Lung (tissue), 12 donors: ENCODE results near the gene SUGP1. TPM values are rescaled to one million over a fixed set of nuclear protein-coding genes. Genes with fewer than 3 reads are reported as not detected.

ENCODE experiments used
- ATAC-seq: fragments of 200-7000 bp; cut with Tn5 transposase; one replicate; pipeline ENCODE4 v1.9.1; 2020; ENCODE audit warnings: moderate number of reproducible peaks; ENCODE audit not compliant: insufficient read depth, low FRiP score
- DNase-seq, 3 donors: peaks; one replicate each; pipeline ENCODE4 v3.0.0-alpha.2; 2013 to 2017
- H3K27ac ChIP-seq, 2 donors: one replicate each; pipeline ENCODE4 v1.5.1; 2013; ENCODE audit warnings: mild to moderate bottlenecking in 2 of 2, moderate library complexity in 2 of 2, control low read depth in 1 of 2, inconsistent platforms in 1 of 2, low read depth in 1 of 2, low read length in 1 of 2
- H3K27me3 ChIP-seq, 3 donors: one replicate each; pipeline ENCODE4 v1.5.1; 2013; ENCODE audit warnings: low read length in 2 of 3; ENCODE audit not compliant: control insufficient read depth in 3 of 3, insufficient read depth in 3 of 3
- H3K36me3 ChIP-seq, 4 donors: one replicate each; pipeline ENCODE4 v1.5.1; 2013; ENCODE audit warnings: low read length in 4 of 4, mild to moderate bottlenecking in 1 of 4, moderate library complexity in 1 of 4; ENCODE audit not compliant: control insufficient read depth in 4 of 4, insufficient read depth in 4 of 4
- H3K4me1 ChIP-seq, 5 donors: one replicate each; pipeline ENCODE4 v1.5.1; 2013; ENCODE audit warnings: low read length in 5 of 5, mild to moderate bottlenecking in 2 of 5, moderate library complexity in 1 of 5; ENCODE audit not compliant: control insufficient read depth in 5 of 5, insufficient read depth in 5 of 5
- H3K4me3 ChIP-seq: one replicate; pipeline ENCODE4 v1.5.1; 2013; ENCODE audit warnings: mild to moderate bottlenecking, control low read depth, moderate library complexity
- H3K9ac ChIP-seq, 2 donors: one replicate each; pipeline ENCODE4 v1.5.1; 2013; ENCODE audit warnings: low read length in 2 of 2, control low read depth in 1 of 2; ENCODE audit not compliant: insufficient read depth in 1 of 2
- H3K9me3 ChIP-seq, 4 donors: one replicate each; pipeline ENCODE4 v1.5.1; 2013; ENCODE audit warnings: low read length in 3 of 4, mild to moderate bottlenecking in 1 of 4, moderate library complexity in 1 of 4; ENCODE audit not compliant: control insufficient read depth in 4 of 4, insufficient read depth in 3 of 4
- WGBS, 2 donors: extraction: QIAGEN DNeasy Blood & Tissue Kit; methylation state at CpG; one replicate each; pipeline ENCODE4 v1.1.7; 2013; 5-methylcytosine and 5-hydroxymethylcytosine counted together
- polyA plus RNA-seq, 2 donors: library from polyadenylated mRNA; stranded (reverse); fragments of 200-250 nt; gene quantifications; one replicate each; pipeline ENCODE4 v1.2.1, GENCODE V29; 2013
- total RNA-seq, 2 donors: library from RNA; depleted of rRNA in 1 of 2; stranded (reverse); fragments of >200 nt in 1 of 2; gene quantifications; one replicate each; pipeline ENCODE4 v1.2.1, GENCODE V29; 2014 to 2021
- TF ChIP-seq, protein P1 (sequence below): IDR thresholded peaks from 2 replicates; pipeline ENCODE4 v1.5.1; 2012; ENCODE audit warnings: mild to moderate bottlenecking; ENCODE audit errors: control extremely low read depth, extremely low read depth
- donor health status: control.
- donor health status: control.
- donor health status: Bipolar disorder and iron deficiency.
- donor health status: healthy.
- donor health status: DM: yes; HTN: yes; CAD: no.

The SUGP1 gene
- total and polyA plus RNA-seq, 4 donors, result 22.3 to 42.8 (median 28.7) TPM

DNA sequence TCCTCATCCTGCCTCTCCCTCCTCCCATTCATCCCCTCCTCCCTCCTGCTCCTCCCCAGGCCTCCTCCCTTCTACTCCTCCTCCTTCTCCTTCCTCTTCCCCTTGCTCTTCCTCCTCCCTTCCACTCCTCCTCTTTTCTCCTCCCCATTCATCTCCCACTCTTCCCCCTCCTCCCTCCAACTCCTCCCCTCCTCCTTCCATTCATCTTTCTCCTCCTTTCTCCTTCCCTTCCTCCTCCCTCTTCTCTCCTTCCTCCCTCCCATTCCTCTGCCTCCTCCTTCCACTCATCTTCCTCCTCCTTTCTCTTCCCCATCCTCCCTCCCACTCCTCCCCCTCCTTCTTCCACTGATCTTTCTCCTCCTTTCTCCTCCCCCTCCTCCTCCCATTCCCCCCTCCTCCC, 80.6 kb downstream of the SUGP1 start:
- Histone ChIP-seq H3K9ac (no peak overlapping the region), H3K4me1 (no peaks in the 10 kb centered on the region), H3K27ac (no peak overlapping the region), H3K27me3 (peaks cover 0 to 2% (median 2%) of the 10 kb centered on the region in 3 donors), H3K36me3 (no peaks in the 10 kb centered on the region), H3K9me3 (peaks cover 0 to 6% (median 3%) of the 10 kb centered on the region in 4 donors), H3K4me3 (no peak overlapping the region)
- DNase-seq (no peak), ATAC-seq (no peak)
- TF ChIP-seq, protein P1, sequence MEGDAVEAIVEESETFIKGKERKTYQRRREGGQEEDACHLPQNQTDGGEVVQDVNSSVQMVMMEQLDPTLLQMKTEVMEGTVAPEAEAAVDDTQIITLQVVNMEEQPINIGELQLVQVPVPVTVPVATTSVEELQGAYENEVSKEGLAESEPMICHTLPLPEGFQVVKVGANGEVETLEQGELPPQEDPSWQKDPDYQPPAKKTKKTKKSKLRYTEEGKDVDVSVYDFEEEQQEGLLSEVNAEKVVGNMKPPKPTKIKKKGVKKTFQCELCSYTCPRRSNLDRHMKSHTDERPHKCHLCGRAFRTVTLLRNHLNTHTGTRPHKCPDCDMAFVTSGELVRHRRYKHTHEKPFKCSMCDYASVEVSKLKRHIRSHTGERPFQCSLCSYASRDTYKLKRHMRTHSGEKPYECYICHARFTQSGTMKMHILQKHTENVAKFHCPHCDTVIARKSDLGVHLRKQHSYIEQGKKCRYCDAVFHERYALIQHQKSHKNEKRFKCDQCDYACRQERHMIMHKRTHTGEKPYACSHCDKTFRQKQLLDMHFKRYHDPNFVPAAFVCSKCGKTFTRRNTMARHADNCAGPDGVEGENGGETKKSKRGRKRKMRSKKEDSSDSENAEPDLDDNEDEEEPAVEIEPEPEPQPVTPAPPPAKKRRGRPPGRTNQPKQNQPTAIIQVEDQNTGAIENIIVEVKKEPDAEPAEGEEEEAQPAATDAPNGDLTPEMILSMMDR, result no peak

- ATAC-seq, result no peak
- 85 to 90% methylated on average over 18 of the region's 18 CpGs for WGBS, 2 donors
- H3K27me3 ChIP-seq, result peaks cover 0 to 2% (median 2%) of the 10 kb centered on the region in 3 donors
These were observed 82.0 kb downstream of the SUGP1 start for GRCh38 chr19:19238126-19238894.

DNA sequence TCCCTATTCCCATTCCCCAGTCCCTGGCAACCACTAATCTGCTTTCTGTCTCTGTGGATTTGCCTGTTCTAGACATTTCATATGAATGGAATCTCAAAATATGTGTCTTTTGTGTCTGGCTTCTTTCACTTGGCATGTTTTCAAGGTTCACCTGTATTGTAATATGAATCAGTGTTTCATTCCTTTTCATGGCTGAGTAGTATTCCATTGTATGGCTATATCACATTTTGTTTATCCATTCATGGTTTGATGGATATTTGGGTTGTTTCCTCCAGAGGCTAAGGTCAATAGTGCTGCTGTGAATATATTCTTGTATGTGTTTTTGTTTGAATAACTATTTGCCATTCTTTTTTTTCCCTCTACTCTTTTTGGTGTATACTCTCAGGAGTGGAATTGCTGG, 84.1 kb downstream of the SUGP1 start:
- Histone ChIP-seq H3K4me1 (no peaks in the 10 kb centered on the region), H3K9me3 (peaks cover 0 to 24% (median 8%) of the 10 kb centered on the region in 4 donors), H3K27ac (no peak overlapping the region), H3K36me3 (no peaks in the 10 kb centered on the region), H3K27me3 (peaks cover 0 to 2% (median 2%) of the 10 kb centered on the region in 3 donors), H3K9ac (no peak overlapping the region), H3K4me3 (no peak overlapping the region)
- TF ChIP-seq, protein P1, result no peak
- no peak for DNase-seq
- no peak for ATAC-seq

More at GRCh38 chr19:19238126-19238894, 82.0 kb downstream of the SUGP1 start:
- no peak for DNase-seq
- TF ChIP-seq, protein P1, result no peak
- Histone ChIP-seq H3K36me3 (no peaks in the 10 kb centered on the region), H3K9me3 (peaks cover 0 to 18% (median 8%) of the 10 kb centered on the region in 4 donors), H3K4me1 (no peaks in the 10 kb centered on the region), H3K4me3 (no peak overlapping the region), H3K9ac (no peak overlapping the region), H3K27ac (no peak overlapping the region)
